Right cardiac atrium (tissue), 5 donors: ENCODE data around the gene SELENOS. TPM values are rescaled to one million over a fixed set of nuclear protein-coding genes. Genes with fewer than 3 reads are reported as not detected.

ENCODE experiments used
- ATAC-seq, 2 donors: fragments of 200-7000 bp; cut with Tn5 transposase; one replicate each; pipeline versions ENCODE4 v1.8.0 to v1.9.1; 2020; ENCODE audit warnings: moderate library complexity in 2 of 2, mild to moderate bottlenecking in 1 of 2
- DNase-seq, 3 donors: peaks; one replicate each; pipeline ENCODE4 v3.0.0-alpha.2; 2020
- H3K27ac ChIP-seq: one replicate; pipeline ENCODE4 v1.5.1; 2013; ENCODE audit warnings: mild to moderate bottlenecking, low read length, control low read depth, moderate library complexity
- H3K27me3 ChIP-seq: one replicate; pipeline ENCODE4 v1.6.1; 2013; ENCODE audit not compliant: control insufficient read depth, insufficient read depth
- H3K4me1 ChIP-seq: one replicate; pipeline ENCODE4 v1.6.1; 2013; ENCODE audit warnings: low read length; ENCODE audit not compliant: control insufficient read depth, insufficient read depth
- H3K4me3 ChIP-seq: one replicate; pipeline ENCODE4 v1.5.1; 2013; ENCODE audit warnings: low read length, control low read depth
- H3K9me3 ChIP-seq: one replicate; pipeline ENCODE4 v1.6.1; 2013; ENCODE audit warnings: low read length; ENCODE audit not compliant: control insufficient read depth
- WGBS: extraction: QIAGEN DNeasy Blood & Tissue Kit; methylation state at CpG from one replicate; pipeline ENCODE4 v1.1.7; 2013; 5-methylcytosine and 5-hydroxymethylcytosine counted together
- intact Hi-C, 4 donors: fragments of 100-400 bp; cut with DNase I; formaldehyde crosslinking; loops; one replicate each; pipeline versions ENCODE4 v1.11.0 to v1.14.0; 2022 to 2023
- long read RNA-seq, 4 donors: library from polyadenylated mRNA; unstranded; transcript quantifications; one replicate each; pipeline ENCODE4 v2.0.0, GENCODE V29; 2020 to 2021
- polyA plus RNA-seq: library from polyadenylated mRNA; stranded (reverse); fragments of 200-250 nt; gene quantifications from one replicate; pipeline ENCODE4 v1.2.3, GENCODE V29; 2013
- total RNA-seq, 4 donors: library from RNA; stranded (reverse); fragmentation: NEBNext Ultra II Directional; extraction: Animal tissue kit (Norgen Biotek cat#: 25700); gene quantifications; one replicate each; pipeline ENCODE4 v1.2.1, GENCODE V29; 2021
- donor health status: healthy with polysubstance abuse.
- donor health status: DM: no; HTN: yes; CAD: no.
- donor health status: DM: no; HTN: no; CAD: no.
- donor health status: DM: no; HTN: yes; CAD: no; lungs with severe emphysema.
- donor health status: DM: yes; HTN: yes; CAD: no.

The SELENOS gene, protein sequence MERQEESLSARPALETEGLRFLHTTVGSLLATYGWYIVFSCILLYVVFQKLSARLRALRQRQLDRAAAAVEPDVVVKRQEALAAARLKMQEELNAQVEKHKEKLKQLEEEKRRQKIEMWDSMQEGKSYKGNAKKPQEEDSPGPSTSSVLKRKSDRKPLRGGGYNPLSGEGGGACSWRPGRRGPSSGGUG
- 10 to 100 TPM; 27.4 to 61.4 (median 35.0) TPM for total RNA-seq
- polyA plus RNA-seq: 52.3 TPM
- long read RNA-seq, donor 1, transcript SELENOS-203 (6 exons, 1,188 nt): major isoform, 66 of 76 reads
- long read RNA-seq, donor 1, partial matches to known transcripts: 1 of 76 reads
- long read RNA-seq, donor 1, other reads (novel, unspliced or antisense): 6 of 76 reads
- long read RNA-seq, donor 2, transcript SELENOS-203 (6 exons, 1,188 nt): major isoform, 31 of 35 reads
- long read RNA-seq, donor 2, partial matches to known transcripts: 0 of 35 reads
- long read RNA-seq, donor 2, other reads (novel, unspliced or antisense): 4 of 35 reads
- long read RNA-seq, donor 3, transcript SELENOS-201 (7 exons, 1,439 nt): minor isoform, 5 of 215 reads
- long read RNA-seq, donor 3, transcript SELENOS-203 (6 exons, 1,188 nt): major isoform, 189 of 215 reads
- long read RNA-seq, donor 3, partial matches to known transcripts: 2 of 215 reads
- long read RNA-seq, donor 3, other reads (novel, unspliced or antisense): 17 of 215 reads
- long read RNA-seq, donor 4, transcript SELENOS-203 (6 exons, 1,188 nt): major isoform, 28 of 32 reads
- long read RNA-seq, donor 4, partial matches to known transcripts: 0 of 32 reads
- long read RNA-seq, donor 4, other reads (novel, unspliced or antisense): 2 of 32 reads

DNA sequence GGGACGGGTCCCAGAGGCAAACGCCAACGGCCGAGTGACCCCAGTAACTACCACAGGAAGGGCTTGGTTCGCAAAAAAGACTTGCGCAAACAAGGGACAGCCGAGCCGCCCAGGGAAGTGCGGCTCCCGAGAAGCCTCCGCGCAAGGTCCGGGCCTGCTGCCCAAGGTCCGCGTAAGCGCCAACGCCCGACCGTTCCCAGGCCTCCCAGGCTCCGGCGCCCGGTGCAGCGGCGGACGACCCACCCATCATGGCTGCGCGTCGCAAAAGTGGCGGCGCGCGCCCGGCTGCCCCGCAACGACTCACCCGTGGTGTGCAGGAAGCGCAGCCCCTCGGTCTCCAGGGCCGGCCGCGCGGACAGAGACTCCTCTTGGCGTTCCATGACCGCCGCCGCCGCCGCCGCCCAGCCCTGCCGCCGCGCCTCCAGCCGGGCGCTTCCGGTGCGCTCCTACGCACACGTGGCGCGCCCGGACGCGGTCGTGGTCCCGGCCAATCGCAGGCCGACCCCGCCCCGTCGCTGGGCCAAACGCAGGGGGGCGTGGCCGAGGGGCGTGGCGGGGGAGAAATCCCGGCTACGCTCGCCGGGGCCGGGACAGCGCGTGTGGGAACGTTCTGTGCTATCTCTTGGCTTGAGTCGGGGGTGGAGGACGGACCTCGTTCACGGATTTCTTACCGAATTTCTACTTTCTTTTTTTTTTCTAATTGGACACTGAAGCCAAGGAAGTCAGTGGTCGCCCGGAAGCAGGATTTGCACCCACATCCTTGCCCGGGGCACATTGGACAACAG is at the start of gene SELENOS:
Gene SELENOS, minus strand, starts transcription at position 448 of the 785 bp plus-strand sequence. Its CDS starts 68 bp downstream, at position 380.
- peak; percentile 93 to 98 (median 97) for DNase-seq
- Histone ChIP-seq H3K4me3 (peak within 1 kb of the TSS; percentile 53), H3K9me3 (no peaks in the 10 kb centered on the region), H3K27me3 (no peaks in the 10 kb centered on the region), H3K4me1 (peaks cover 2% of the 10 kb centered on the region), H3K27ac (peak within 1 kb of the TSS; percentile 68)
- peak; percentile 98 for ATAC-seq
- WGBS: under 1% methylated on average over 91 of the region's 91 CpGs
- intact Hi-C loops: no loop called here

DNA sequence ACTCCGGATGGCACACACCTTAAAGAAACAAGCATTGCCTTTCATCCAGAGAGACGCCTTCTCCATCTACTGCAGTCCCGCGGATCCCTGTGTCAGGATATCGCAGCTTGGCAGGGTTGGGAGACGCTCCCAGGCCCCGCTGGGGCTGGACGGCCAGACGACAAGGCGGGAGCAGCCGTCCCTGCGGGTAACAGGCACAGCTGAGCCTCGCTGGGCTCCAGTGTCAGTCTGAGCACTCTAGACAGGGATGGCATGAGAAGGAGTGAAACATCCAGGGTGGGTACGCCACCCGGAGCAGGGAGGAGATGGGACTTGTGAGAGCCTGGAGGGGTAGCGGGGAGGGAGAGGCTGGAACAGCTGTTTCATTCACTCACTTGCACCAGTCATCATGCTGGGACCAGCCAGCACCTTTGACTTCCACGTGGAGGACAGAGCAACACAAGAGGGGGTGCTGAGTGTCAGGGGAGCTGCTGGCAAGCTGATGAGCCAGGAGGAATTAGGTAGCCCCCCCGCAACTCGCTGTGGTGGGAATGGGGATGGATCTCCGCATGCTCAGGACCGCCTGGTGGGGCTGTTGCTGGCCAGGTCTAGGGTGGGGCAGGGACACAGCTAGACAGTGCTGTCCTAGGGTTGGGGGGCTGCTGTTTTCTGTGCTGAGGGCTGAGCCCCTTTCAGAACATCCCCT is 49.3 kb upstream of the SELENOS start:
- WGBS: 66% methylated on average over 21 of the region's 21 CpGs

DNA sequence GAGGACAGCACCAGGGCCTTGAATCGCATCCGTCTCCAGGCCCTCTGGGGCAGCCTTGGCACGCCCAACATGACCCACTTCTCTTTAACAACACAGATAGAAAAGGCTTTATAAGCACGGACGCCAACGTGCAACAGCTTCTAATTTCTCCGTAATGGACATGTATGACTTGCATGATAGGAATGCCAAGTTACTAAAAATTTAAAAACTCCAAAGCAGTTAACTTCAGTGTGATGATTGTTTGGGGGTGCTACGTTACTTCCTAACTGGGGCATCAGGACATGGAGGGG is 48.7 kb upstream of the SELENOS start:
- H3K4me3 ChIP-seq: no peak overlapping the region
- ATAC-seq: no peak
- no peaks in the 10 kb centered on the region for H3K9me3 ChIP-seq
- H3K4me1 ChIP-seq: no peaks in the 10 kb centered on the region
- no peaks in the 10 kb centered on the region for H3K27me3 ChIP-seq
- no peak overlapping the region for H3K27ac ChIP-seq
- DNase-seq: no peak
- intact Hi-C loops: no loop called here
- 84% methylated on average over 8 of the region's 8 CpGs for WGBS

More for the DNA sequence above, 49.3 kb upstream of the SELENOS start:
- ATAC-seq (no peak), DNase-seq (no peak)
- Histone ChIP-seq H3K27me3 (no peaks in the 10 kb centered on the region), H3K27ac (no peak overlapping the region), H3K9me3 (no peaks in the 10 kb centered on the region), H3K4me1 (no peaks in the 10 kb centered on the region), H3K4me3 (no peak overlapping the region)
- intact Hi-C loops: no loop called here

DNA sequence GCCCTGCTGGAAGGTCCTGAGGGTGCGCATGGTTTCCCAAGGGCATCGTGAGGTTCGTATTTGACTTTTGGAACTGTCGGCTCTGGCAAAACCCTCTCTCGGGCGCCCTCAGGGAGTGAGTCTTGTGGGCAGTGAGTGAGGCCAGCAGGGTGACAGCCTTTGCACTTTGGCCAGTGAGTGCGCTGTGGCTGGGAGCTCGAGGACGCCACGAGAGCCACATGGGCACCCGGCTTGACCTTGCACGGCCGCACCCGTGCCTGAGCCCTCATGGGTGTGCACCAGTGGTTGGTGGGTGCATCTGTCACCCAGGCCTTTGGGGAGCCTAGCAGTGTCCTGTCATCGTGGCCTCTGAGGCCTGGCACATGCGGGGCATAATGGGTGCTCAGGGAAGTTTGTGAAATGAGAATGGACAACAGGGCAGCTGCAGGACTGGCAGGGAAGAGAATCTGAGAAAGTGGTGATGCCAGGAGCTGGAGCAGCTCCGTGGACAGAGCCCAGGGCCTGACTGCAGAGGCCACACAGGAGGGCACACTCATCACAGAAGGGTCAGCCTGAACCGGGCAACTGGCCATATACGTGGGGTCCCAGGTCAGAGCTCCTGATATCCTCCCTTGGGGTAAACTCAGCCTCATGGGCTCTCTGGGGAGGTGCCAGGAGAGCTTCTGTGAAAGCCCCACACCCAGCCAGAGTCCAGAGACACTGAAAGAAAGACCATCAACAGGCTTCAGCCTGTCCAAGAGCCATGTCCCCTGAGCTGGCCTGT is 48.2 kb upstream of the SELENOS start:
- intact Hi-C loops: no loop called here
- no peak for ATAC-seq
- no peak for DNase-seq
- no peaks in the 10 kb centered on the region for H3K9me3 ChIP-seq
- no peaks in the 10 kb centered on the region for H3K4me1 ChIP-seq
- no peak overlapping the region for H3K27ac ChIP-seq
- 91% methylated on average over 19 of the region's 19 CpGs for WGBS
- H3K4me3 ChIP-seq: no peak overlapping the region
- H3K27me3 ChIP-seq: no peaks in the 10 kb centered on the region

DNA sequence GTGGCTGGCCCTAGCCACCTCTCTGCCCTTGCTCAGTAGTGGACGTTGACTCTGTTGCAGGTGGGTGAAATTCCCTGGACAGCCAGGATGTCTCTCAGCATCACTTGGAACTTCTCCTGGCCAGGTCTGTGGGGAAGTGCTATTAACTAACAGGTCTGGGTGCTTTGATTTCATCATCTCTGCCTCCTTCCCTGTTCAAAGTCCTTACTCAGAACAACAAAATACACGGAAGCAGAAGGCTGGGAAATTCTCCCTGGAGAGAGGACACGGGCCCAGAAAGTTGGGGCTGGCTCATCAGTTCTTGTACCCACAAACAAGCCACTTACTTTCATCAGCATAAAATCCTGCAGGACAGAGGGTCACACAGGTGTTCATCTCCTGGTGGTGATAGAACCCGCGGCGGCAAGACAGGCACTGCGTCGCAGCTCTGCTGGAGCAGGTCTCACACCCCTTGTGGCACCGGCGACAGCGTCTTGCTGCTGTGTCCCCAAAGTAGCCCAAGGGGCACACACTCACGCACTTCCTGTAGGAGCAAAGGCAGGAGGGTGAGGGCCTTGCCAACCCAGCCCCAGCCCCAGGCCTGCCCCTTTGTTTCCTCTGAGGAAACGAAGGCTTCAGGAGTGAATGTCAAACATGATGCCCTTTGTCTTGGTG is 47.4 kb upstream of the SELENOS start:
- ATAC-seq (no peak), DNase-seq (no peak)
- intact Hi-C loops: no loop called here
- Histone ChIP-seq H3K27ac (no peak overlapping the region), H3K4me1 (no peaks in the 10 kb centered on the region), H3K9me3 (no peaks in the 10 kb centered on the region), H3K27me3 (no peaks in the 10 kb centered on the region), H3K4me3 (no peak overlapping the region)
- 85% methylated on average over 13 of the region's 13 CpGs for WGBS

DNA sequence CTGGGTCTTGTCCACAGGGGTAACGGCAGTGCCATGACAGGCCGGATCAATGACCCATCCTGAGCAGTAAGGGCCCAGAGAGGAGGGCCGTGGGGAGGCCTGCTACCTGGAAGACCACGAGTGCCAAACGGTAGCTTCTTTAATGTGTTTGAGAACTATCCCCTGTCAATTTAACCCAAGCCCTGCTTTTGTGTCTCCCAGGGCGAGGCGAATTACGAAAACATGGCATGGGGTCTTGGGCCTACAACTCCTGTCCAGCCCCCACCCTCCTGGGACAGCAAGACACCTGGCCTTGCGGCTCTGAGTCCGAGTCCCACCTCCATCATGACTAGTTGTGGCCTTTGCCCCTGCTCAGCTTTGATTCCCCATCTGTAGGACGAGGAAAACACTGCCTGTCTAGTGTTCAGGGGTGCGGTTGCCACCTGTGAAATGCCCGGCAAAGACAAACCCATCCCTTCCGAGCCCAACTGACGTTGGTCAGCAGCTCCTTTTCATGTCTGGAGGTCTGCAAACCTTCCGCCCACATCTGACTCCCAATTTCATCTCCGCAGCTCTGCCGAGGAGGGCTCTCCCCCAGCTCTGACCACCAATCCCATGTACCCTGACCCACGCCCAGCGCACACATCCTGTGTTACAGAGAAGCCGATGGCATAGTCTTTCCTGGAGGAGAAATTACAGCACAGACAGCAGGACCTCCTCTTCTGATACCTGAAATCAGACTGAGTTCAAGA is 46.7 kb upstream of the SELENOS start:
- Histone ChIP-seq H3K4me3 (no peak overlapping the region), H3K27ac (no peak overlapping the region), H3K27me3 (no peaks in the 10 kb centered on the region), H3K9me3 (no peaks in the 10 kb centered on the region), H3K4me1 (no peaks in the 10 kb centered on the region)
- DNase-seq (no peak), ATAC-seq (no peak)
- intact Hi-C loops: no loop called here
- WGBS: 91% methylated on average over 21 of the region's 21 CpGs

DNA sequence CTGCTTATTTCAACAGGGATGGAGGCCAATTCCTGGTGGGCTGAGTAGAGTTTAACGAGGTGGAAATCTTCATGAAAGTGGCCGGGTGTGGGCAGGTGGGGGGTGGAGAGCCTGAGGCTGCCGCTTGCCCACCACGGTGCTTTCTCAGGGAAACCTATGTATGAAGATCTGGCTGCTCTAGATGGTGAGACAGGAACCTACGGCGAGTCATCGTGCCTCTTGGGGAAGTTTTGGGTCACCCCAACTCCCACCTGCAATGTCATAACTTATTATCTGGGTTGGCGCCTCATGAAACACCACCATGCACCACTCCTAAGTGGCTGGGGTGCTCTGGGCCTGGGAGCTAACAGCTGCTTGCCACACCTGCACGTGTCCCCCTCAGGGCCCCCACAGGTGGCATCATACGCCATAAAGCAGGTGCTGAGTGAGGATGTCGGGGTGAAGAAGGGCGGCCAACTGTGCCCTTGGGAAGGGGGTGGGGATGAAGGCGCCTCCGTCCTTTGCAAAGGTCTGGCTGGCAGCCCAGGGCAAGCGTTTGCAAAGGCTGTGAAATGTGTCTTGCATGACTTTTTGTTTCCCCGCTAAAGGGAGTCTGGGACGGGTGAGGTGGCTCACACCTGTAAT is 45.7 kb upstream of the SELENOS start:
- intact Hi-C loops: no loop called here
- Histone ChIP-seq H3K27me3 (no peaks in the 10 kb centered on the region), H3K9me3 (no peaks in the 10 kb centered on the region), H3K4me3 (no peak overlapping the region), H3K27ac (no peak overlapping the region), H3K4me1 (peaks cover 2% of the 10 kb centered on the region)
- DNase-seq: no peak
- 90% methylated on average over 17 of the region's 17 CpGs for WGBS
- no peak for ATAC-seq

DNA sequence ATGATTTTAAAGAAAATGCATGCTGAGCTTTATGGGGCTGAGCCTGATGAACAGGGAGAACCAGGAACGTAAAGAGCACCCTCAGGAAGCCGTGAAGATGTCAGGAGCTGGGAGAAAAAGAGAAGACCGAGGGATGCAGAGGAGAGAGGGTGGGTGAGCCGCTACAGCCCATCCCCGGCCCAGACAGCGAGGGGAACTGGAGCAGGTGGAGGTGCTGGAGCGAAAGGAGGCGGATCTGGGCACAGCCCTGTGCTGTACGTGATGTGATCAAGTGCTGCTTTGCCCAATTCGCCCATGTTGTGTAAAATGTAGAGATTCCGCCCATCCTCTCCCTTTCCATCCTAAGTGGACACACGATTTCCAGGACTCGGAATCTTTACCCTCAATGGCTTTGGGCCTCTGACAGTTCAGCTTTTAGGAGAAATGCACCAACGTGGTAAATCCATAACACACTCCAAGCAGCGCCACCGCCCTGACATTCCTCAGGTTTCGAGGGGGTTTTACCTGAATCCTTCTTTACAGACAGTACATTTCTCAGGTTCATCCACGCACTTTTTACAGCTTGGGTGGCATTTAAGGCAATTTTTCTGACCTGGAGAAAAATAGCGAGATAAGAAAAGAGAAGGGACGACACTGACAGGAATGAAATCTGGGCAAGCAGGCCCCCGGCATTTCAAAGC is 44.9 kb upstream of the SELENOS start:
- 91% methylated on average over 21 of the region's 21 CpGs for WGBS
- Histone ChIP-seq H3K27ac (no peak overlapping the region), H3K27me3 (no peaks in the 10 kb centered on the region), H3K4me1 (peaks cover 2% of the 10 kb centered on the region), H3K4me3 (no peak overlapping the region), H3K9me3 (no peaks in the 10 kb centered on the region)
- intact Hi-C loops: no loop called here
- ATAC-seq (no peak), DNase-seq (no peak)
